ENCODE data around the gene NACC2.
"Not testable (repeated sequence)": the region's sequence is repeated elsewhere in the genome, so short reads cannot be mapped to it uniquely, and the experiment has no call there.

NACC2 gene

GRCh38 chr9:136109351-136110081 lies 14.4 kb upstream of the NACC2 start:
- peak; percentile 93 for DNase-seq

DNA sequence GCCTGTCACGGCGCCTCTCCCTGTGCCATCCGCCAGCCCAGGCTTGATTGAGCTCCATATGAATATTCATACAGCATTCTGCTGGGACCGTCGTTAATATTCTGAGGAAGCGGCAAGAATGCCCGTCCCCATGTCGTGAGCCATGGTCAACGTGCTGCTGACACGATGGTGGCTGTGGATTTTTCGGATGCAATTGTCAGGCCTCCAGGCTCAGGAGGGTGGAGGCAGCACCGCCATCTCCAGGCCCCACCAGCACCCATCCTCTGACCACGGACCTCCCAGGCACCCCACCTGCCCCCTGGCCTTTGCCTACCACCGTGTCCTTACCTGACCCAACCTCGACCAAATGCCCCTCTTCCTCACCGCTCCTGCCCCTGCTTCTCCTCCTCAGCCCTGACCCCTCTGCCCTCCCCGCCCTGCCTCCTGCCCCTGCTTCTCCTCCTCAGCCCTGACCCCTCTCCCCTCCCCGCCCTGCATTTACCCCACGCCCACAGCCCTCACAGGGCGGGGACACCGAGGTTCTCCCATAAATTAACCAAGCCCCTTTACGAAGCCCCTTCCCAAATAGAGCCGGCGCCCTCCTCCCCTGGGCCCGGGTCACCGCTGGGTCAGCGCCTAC lies 13.7 kb upstream of the NACC2 start:
- DNase-seq, result no peak

- no peak for DNase-seq
These were observed 13.0 kb upstream of the NACC2 start for GRCh38 chr9:136107953-136108647.

GRCh38 chr9:136107155-136107952 lies 12.3 kb upstream of the NACC2 start:
- DNase-seq, result no peak

DNA sequence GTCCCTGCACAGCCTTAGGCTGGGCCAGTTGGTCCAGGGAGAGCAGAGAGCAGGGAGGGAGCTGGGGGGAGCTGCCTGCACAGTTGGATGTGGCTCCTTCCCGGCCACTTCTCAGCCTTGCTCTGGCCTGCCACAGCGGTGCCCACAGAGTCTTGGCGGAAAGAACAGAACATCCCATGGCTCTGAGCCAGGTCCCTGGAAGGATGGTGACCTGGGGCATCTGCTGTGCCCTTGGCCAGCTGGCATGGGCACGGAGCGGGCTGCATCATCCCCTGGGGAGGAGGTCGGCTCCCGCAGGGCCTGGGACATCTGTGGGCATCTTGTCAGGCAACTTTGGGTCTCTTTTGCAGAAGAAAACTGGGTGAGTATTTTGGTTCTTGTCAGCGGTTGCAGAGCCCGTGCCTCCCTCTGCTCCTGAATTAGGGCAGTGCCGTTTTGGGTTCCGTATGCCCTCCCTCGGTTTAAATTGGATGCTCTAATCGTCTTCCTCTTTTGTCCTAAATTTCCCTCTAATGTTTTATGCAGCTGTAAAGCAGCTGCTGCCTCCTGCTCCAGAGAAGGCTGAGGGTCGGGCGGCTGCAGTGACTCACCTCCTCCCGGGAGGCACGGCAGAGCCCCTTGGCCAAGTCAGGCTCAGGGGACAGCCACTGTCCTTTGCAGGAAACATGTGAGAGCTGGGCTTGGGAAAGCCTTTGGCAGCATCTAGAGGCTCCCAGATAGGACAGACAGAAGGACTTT lies 10.5 kb upstream of the NACC2 start:
- DNase-seq, result no peak

DNA sequence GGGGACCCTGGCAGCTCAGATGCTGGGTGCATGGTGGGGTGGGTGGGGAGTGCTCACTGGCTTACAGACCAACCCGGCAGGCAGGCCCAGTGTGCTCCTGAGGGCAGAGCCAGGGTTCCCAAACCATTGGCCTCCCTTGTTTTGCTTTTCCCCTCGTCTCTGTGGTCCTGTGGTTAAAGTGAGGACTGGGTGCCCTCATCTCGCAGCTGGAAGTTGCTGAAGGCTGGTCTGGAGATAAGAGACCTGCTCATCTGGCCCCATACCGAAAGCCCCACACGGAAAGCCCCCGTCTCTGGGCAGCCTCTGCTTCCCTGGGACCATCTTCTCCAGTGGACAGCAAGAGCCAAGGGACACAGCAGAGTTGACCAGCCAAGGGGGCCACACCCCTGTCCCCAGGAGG lies 9.8 kb upstream of the NACC2 start:
- DNase-seq, result no peak

GRCh38 chr9:136104488-136104800 lies 9.4 kb upstream of the NACC2 start:
- DNase-seq, result no peak

GRCh38 chr9:136103651-136104487 lies 8.8 kb upstream of the NACC2 start:
- DNase-seq, result no peak

DNA sequence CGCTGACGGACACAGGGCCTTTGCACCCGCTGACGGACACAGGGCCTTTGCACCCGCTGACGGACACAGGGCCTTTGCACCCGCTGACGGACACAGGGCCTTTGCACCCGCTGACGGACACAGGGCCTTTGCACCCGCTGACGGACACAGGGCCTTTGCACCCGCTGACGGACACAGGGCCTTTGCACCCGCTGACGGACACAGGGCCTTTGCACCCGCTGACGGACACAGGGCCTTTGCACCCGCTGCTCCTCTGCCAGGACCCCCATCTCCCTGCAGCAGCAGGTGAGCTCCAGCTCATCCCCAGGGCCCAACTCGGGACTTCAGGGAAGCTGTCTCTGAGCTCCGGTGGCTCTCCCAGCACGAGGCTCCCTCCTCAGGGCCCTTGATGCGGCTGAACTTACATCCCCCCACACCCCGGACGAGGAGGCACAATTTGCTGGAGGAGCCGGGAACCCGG lies 6.6 kb upstream of the NACC2 start:
- DNase-seq, result not testable (repeated sequence)

DNA sequence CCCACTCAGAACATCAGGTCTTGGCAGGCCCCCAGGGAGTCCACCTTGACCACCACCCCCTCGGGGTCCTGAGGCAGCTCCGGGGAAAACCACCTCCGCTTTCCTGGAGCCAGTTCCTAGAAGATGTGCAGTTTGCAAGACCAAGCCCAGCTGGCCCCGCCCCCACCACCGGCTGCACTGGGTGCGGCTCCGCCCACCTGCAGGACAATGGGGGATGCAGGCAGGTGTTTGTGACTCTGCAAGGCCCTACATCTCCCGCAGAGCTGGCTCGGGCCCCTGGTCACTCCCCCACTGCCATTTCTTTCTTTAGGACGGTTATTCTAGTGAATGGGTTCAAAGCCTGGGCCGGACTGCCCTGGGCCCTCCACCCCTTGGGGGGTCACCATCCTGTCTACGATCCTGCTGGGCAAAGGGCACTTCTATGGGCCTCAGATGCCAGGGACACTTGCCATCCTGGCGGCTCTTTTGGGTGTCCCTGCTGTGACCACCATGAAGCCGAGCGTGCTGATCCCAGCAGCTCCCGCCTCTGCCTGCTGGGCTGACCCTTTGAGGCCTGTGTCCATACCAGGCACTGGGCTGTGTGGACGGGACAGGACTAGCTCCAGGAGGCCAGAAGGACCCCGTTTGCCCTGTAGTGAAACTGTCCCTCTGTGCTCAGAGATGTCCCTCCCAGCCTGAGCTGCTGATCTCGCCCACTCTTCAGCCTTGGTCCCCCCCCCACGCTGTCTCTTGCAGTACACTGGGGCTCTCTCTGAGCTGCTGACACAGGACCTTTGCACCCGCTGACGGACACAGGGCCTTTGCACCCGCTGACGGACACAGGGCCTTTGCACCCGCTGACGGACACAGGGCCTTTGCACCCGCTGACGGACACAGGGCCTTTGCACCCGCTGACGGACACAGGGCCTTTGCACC lies 5.9 kb upstream of the NACC2 start:
- no peak for DNase-seq

DNA sequence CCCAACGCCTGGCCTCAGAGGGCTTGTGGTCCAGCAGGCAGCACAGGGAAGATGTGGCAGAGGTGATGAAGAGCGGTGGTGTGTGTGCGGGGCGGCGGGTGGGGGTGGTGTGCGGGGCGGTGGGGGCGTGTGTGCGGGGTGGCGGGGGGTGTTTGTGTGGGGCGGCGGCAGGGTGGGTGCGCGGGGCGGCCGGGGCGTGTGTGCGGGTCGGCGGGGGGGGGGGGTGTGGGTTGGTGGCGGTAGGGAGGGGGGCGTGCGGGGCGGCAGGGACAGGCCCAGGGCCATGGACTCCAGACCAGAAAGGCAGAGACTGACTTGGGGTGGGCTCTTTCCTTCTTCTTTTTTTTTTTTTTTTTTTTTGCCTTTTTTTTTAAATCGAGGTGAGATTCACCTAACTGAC lies 4.5 kb upstream of the NACC2 start:
- no peak for DNase-seq

- DNase-seq, result no peak
These were observed 3.8 kb upstream of the NACC2 start for GRCh38 chr9:136098844-136099243.

DNA sequence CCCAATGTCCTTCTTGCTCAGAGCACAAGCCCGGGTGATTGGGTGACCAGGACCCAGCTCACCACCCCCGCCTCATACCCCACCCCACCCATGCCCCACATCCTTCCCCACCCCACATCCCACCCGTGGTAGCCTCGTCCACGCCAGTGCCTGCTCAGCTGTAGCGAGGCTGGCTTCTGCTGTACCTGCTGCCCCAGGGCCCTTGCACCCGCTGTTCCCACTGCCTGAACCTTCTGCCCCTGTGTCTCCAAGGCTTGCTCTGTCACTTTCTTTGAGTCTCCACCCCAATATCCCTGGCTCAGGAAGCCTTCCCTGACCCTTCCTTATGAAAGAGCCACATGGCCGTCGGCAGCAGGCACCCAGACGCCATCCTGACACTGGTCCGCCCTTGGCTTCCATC lies 3.1 kb upstream of the NACC2 start:
- no peak for DNase-seq

- DNase-seq, result no peak
These were observed 1.5 kb upstream of the NACC2 start for GRCh38 chr9:136096505-136097001.

- peak; percentile 28 for DNase-seq
These were observed 851 bp downstream of the NACC2 start for GRCh38 chr9:136093995-136094881.

DNA sequence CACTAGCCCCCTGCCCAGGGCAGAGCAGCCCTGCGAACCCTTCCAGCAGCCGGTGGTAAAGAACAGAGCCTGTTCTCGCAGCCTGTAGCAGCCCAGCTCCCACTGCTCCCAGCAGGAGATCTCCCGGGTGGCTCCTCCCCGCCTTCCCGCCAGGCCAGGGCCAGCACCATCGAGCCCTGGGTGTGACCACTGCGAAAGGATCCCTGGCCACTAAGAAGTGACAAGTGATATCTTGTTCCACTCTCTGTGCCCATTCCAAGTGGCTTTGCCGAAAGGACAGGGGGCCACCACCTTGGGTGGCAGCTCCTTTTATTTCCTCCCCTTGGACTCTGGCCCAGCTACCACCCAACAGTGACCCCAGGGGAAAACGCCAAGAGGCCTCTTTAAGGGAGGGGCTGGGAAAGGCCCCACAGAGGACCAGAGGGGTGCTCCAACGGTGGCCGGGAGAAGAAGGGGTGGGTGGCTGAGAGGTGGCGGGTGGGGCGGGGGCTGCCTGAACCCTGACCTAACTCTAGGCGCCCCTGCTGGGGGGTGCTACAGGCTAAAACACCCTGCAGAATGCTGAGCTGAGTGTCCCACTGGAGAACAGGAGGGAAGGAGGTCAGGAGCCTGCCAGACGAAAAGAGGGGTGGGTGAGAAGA lies 1.6 kb downstream of the NACC2 start:
- no peak for DNase-seq

DNA sequence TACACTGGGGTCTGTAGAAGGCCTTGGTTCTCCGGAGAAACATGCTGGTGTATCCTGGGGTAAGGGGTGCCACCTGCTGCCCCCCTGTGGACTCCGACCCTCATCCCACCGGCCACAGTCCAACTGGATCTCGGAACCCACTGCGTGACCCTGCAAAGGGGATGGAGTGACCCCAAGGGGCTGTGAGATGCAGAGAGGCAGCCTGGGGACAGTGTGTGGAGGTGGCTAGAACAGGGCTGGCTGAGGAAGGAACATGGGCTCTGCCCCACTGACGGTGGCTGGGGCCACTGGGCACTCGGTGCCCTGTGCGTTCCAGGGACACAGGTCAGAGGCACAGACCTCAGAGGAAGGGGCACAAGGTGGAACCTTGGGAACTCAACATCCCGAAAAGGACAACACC lies 2.3 kb downstream of the NACC2 start:
- DNase-seq, result no peak

- DNase-seq, result no peak
These were observed 2.8 kb downstream of the NACC2 start for GRCh38 chr9:136092353-136092650.

Data from midbrain (tissue), 1 donor.